GM21576 (cell line): ENCODE measurements around the gene SLC38A7.
"Not testable (repeated sequence)": the region's sequence is repeated elsewhere in the genome, so short reads cannot be mapped to it uniquely, and the experiment has no call there.

Source experiments
- ATAC-seq: cut with Tn5 transposase; IDR thresholded peaks from one replicate; pipeline ENCODE4 v1.9.1; 2021; ENCODE audit warnings: mild to moderate bottlenecking, moderate library complexity; ENCODE audit not compliant: unreplicated experiment

Gene SLC38A7

GRCh38 chr16:58684354-58685083, at the start of gene SLC38A7:
Gene SLC38A7, minus strand, starts transcription at chr16:58684770. Its CDS starts 4,644 bp downstream, at chr16:58680126.
- peak; percentile 96 for ATAC-seq

- peak; percentile 94 for ATAC-seq
Measured at GRCh38 chr16:58733671-58734458, 49.3 kb upstream of the SLC38A7 start, which contains the start of gene GOT2. Gene GOT2, minus strand, starts transcription at chr16:58734316. Its CDS starts 88 bp downstream, at chr16:58734228.

- ATAC-seq, result no peak
Measured at GRCh38 chr16:58733248-58733670, 48.7 kb upstream of the SLC38A7 start.

GRCh38 chr16:58732545-58733247, 48.1 kb upstream of the SLC38A7 start:
- ATAC-seq, result peak; percentile 40

- no peak for ATAC-seq
Measured at GRCh38 chr16:58730724-58731370, 46.3 kb upstream of the SLC38A7 start.

GRCh38 chr16:58727796-58728568, 43.4 kb upstream of the SLC38A7 start:
- ATAC-seq, result no peak

- no peak for ATAC-seq
Measured at GRCh38 chr16:58727028-58727781, 42.6 kb upstream of the SLC38A7 start.

- ATAC-seq, result no peak
Measured at GRCh38 chr16:58723109-58723508, 38.5 kb upstream of the SLC38A7 start.

GRCh38 chr16:58717994-58718393, 33.4 kb upstream of the SLC38A7 start:
- ATAC-seq, result no peak

GRCh38 chr16:58716468-58716867, 31.9 kb upstream of the SLC38A7 start:
- no peak for ATAC-seq

- ATAC-seq, result no peak
Measured at GRCh38 chr16:58713742-58714141, 29.2 kb upstream of the SLC38A7 start.

- ATAC-seq, result no peak
Measured at GRCh38 chr16:58709333-58709732, 24.8 kb upstream of the SLC38A7 start.

GRCh38 chr16:58699151-58699550, 14.6 kb upstream of the SLC38A7 start:
- no peak for ATAC-seq

GRCh38 chr16:58695368-58695767, 10.8 kb upstream of the SLC38A7 start:
- ATAC-seq, result no peak

GRCh38 chr16:58692450-58692849, 7.9 kb upstream of the SLC38A7 start:
- no peak for ATAC-seq

GRCh38 chr16:58686985-58687706, 2.6 kb upstream of the SLC38A7 start:
- not testable (repeated sequence) for ATAC-seq

- ATAC-seq, result no peak
Measured at GRCh38 chr16:58685084-58685449, 497 bp upstream of the SLC38A7 start.

GRCh38 chr16:58684001-58684353, 593 bp downstream of the SLC38A7 start:
- ATAC-seq, result peak; percentile 13

- no peak for ATAC-seq
Measured at GRCh38 chr16:58679763-58680162, 4.8 kb downstream of the SLC38A7 start.
